Measurements from ENCODE around the gene MTTP.

DNA sequence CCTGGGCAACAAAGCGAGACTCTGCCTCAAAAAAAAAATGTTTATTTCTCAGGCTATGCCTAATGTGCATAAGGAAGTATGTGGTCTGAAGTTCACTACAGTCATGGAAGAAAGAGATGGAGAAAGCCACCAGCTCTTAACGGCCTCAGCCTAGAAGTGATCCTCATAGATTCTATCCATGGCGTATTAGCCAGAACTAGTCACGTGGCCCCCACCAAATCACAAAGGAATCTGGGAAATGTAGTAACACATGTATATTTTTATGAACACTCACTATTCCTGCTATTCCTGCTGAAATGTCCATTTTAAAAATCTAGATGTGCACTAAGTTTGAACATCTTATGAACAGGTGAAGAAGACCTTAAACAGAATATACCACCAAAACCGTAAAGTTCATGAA lies 33.8 kb downstream of the MTTP start:
- TF ChIP-seq POLR2A (IDR thresholded peaks at IDR 0.05; ENCODE audit: low read length) (no peak), GATA1 (IDR thresholded peaks at IDR 0.05; ENCODE audit: low read depth, low read length) (no peak)

Measured in erythroblast (primary cell).